Mucosa of descending colon (tissue), 3 donors: Measurements from ENCODE around the gene OR2M3. TPM values are rescaled to one million over a fixed set of nuclear protein-coding genes. Genes with fewer than 3 reads are reported as not detected.

ENCODE experiments used
- ATAC-seq: fragments of 200-7000 bp; cut with Tn5 transposase; one replicate; pipeline ENCODE4 v1.9.1; 2020; ENCODE audit warnings: mild to moderate bottlenecking, moderate library complexity
- DNase-seq, 3 donors: peaks; one replicate each; pipeline ENCODE4 v3.0.0-alpha.2; 2020
- H3K36me3 ChIP-seq: fragments of 200-600 bp; one replicate; pipeline ENCODE4 v1.8.0; 2021; ENCODE audit warnings: low read depth, mild to moderate bottlenecking
- H3K4me1 ChIP-seq: fragments of 200-600 bp; one replicate; pipeline ENCODE4 v1.8.0; 2021; ENCODE audit warnings: low read depth, mild to moderate bottlenecking
- H3K4me3 ChIP-seq: fragments of 200-600 bp; one replicate; pipeline ENCODE4 v1.8.0; 2021; ENCODE audit warnings: mild to moderate bottlenecking
- H3K9me3 ChIP-seq: fragments of 200-600 bp; one replicate; pipeline ENCODE4 v1.8.0; 2021; ENCODE audit warnings: mild to moderate bottlenecking
- intact Hi-C, 2 donors: fragments of 100-400 bp; cut with DNase I in 1 of 2; cut with micrococcal nuclease in 1 of 2; formaldehyde crosslinking; loops; one replicate each; pipeline versions ENCODE4 v1.11.0 to v1.11.1; 2022; cut with DNase I, micrococcal nuclease
- total RNA-seq, 3 donors: library from RNA; stranded (reverse); fragmentation: NEBNext Ultra II Directional in 2 of 3; extraction: Animal tissue kit (Norgen Biotek cat#: 25700) in 2 of 3; gene quantifications; one replicate each; pipeline versions ENCODE4 v1.2.1 to v1.2.4, GENCODE V29; 2021 to 2023
- TF ChIP-seq, protein P1 (sequence below): fragments of 200-600 bp; IDR thresholded peaks from one replicate; pipeline ENCODE4 v1.8.0; 2022; ENCODE audit warnings: antibody characterized with exemption, mild to moderate bottlenecking
- donor health status: DM: no; HTN: no; CAD: no; lungs with moderate emphysema.
- donor health status: DM: no; HTN: no; CAD: no.
- donor health status: DM: no; HTN: yes; CAD: no.

OR2M3 gene
- total RNA-seq, 3 donors from 2014 or later = not detected

GRCh38 chr1:248165186-248165585 is 31.9 kb upstream of the OR2M3 start:
- TF ChIP-seq, protein P1, sequence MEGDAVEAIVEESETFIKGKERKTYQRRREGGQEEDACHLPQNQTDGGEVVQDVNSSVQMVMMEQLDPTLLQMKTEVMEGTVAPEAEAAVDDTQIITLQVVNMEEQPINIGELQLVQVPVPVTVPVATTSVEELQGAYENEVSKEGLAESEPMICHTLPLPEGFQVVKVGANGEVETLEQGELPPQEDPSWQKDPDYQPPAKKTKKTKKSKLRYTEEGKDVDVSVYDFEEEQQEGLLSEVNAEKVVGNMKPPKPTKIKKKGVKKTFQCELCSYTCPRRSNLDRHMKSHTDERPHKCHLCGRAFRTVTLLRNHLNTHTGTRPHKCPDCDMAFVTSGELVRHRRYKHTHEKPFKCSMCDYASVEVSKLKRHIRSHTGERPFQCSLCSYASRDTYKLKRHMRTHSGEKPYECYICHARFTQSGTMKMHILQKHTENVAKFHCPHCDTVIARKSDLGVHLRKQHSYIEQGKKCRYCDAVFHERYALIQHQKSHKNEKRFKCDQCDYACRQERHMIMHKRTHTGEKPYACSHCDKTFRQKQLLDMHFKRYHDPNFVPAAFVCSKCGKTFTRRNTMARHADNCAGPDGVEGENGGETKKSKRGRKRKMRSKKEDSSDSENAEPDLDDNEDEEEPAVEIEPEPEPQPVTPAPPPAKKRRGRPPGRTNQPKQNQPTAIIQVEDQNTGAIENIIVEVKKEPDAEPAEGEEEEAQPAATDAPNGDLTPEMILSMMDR = no peak
- Histone ChIP-seq H3K4me3 (no peak overlapping the region), H3K36me3 (no peaks in the 10 kb centered on the region), H3K4me1 (no peaks in the 10 kb centered on the region), H3K9me3 (peaks cover 19% of the 10 kb centered on the region)
- ATAC-seq (no peak), DNase-seq (no peak)
- intact Hi-C loops = no loop called here

DNA sequence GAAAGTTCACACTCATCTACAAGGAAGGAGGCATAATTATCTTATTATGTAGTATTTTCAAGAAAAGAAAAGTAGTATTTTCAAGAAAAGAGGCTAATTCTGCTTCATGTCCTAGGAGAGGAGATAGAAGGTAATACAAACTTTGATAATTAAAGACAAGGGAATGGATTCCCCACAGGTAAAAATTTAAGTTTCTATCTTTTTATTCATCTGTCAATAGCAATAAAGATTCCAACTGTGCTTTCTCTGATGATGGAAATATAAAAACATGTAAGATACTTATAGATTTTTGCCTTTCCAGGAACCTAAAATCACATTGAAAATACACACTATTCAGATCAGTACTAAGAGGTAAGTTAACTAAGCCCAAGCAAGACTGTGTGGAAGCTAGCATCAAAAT is 22.5 kb upstream of the OR2M3 start, which contains the start of gene OR2M2:
TSS of gene OR2M2 (plus strand) at position 301 of the 400 bp plus-strand sequence. CDS start 5,165 bp downstream, outside the sequence.
- no peak for ATAC-seq
- TF ChIP-seq, protein P1 = no peak
- no peak for DNase-seq

GRCh38 chr1:248183996-248184395 is 13.1 kb upstream of the OR2M3 start:
- Histone ChIP-seq H3K36me3 (no peaks in the 10 kb centered on the region), H3K9me3 (peaks cover 16% of the 10 kb centered on the region), H3K4me3 (no peak overlapping the region), H3K4me1 (no peaks in the 10 kb centered on the region)
- no peak for ATAC-seq
- TF ChIP-seq, protein P1 = no peak
- DNase-seq = no peak
- intact Hi-C loops = no loop called here

More for the DNA sequence above, 22.5 kb upstream of the OR2M3 start, which contains the start of gene OR2M2:
- peaks cover 20% of the 10 kb centered on the region for H3K9me3 ChIP-seq
- no peak within 1 kb of the TSS for H3K4me3 ChIP-seq
- no peaks in the 10 kb centered on the region for H3K36me3 ChIP-seq
- H3K4me1 ChIP-seq = no peaks in the 10 kb centered on the region
- intact Hi-C loops = no loop called here

- ATAC-seq (no peak), DNase-seq (no peak)
- no peaks in the 10 kb centered on the region for H3K4me1 ChIP-seq
- peaks cover 22% of the 10 kb centered on the region for H3K9me3 ChIP-seq
- intact Hi-C loops = no loop called here
- H3K4me3 ChIP-seq = no peak overlapping the region
- H3K36me3 ChIP-seq = no peaks in the 10 kb centered on the region
- TF ChIP-seq, protein P1 = no peak
Observed at GRCh38 chr1:248187363-248187762, 9.7 kb upstream of the OR2M3 start.

DNA sequence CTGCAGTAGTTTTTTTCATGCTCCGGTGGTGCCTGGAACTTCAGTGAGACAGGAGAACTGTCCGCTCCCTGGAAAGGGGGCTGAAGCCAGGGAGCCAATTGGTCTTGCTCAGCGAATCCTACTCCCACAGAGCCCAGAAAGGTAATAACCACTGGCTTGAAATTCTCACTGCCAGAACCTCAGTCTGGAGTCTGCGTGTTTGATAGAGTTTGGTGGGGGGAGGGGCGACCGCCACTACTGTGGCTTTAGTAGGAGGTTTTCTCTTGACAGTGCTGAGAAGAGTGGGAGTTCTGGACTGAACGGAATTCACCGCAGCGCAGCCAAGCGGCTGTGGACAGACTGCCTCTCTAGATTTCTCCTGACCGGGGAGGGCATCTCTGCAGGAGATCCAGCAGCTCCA is 8.0 kb upstream of the OR2M3 start:
- TF ChIP-seq, protein P1 = no peak
- no peak for ATAC-seq
- H3K9me3 ChIP-seq = peaks cover 24% of the 10 kb centered on the region
- no peaks in the 10 kb centered on the region for H3K4me1 ChIP-seq
- no peak overlapping the region for H3K4me3 ChIP-seq
- intact Hi-C loops = no loop called here
- H3K36me3 ChIP-seq = no peaks in the 10 kb centered on the region
- no peak for DNase-seq

DNA sequence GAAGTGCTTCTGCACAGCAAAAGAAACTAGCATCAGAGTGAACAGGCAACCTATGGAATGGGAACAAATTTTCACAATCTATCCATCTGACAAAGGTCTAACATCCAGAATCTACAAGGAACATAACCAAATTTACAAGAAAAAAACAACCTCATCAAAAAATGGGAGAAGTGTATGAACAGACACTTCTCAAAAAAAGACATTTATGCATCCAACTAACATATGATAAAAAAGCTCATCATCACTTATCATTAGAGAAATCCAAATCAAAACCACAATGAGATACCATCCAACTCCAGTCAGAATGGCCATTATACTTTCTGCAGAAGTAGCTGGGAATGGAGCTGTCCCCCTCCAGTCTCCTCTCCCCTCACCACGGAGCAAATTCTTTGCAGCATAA is 2.9 kb upstream of the OR2M3 start:
- TF ChIP-seq, protein P1 = no peak
- intact Hi-C loops = no loop called here
- ATAC-seq (no peak), DNase-seq (no peak)
- Histone ChIP-seq H3K4me3 (no peak overlapping the region), H3K4me1 (no peaks in the 10 kb centered on the region), H3K36me3 (no peaks in the 10 kb centered on the region), H3K9me3 (peaks cover 36% of the 10 kb centered on the region)
